Dermis blood vessel endothelial cell (primary cell): ENCODE results near the gene RHAG. TPM values are rescaled to one million over a fixed set of nuclear protein-coding genes. Genes with fewer than 3 reads are reported as not detected.
"Not testable (repeated sequence)": the region's sequence is repeated elsewhere in the genome, so short reads cannot be mapped to it uniquely, and the experiment has no call there.

ENCODE experiments used
- DNase-seq: peaks from one replicate; pipeline ENCODE4 v3.0.0; 2010
- total RNA-seq: library from RNA; depleted of rRNA; stranded (reverse); fragments of >200 nt; gene quantifications from 2 replicates; pipeline ENCODE4 v1.2.3, GENCODE V29; 2014

Gene RHAG
- total RNA-seq, 1 donor from 2014 or later: not detected

DNA sequence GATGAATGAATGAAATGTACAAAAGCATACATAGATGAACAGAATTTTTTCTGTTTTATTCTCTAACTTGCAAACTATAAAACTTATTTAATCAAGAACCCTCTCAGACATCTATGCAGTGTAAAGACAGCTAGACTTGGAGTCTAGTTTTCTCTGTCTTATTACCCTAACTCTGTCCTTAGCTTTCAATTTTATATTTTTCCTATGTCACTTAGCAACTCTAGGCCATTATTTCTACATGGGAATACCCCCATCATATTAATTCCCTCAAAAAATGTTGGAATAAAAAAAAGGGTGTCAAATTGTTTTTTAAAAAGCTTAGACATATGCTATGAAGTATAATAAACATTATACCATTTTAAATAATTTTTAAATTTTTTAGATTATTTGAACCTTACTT is 1.2 kb downstream of the RHAG start:
- DNase-seq: no peak

DNA sequence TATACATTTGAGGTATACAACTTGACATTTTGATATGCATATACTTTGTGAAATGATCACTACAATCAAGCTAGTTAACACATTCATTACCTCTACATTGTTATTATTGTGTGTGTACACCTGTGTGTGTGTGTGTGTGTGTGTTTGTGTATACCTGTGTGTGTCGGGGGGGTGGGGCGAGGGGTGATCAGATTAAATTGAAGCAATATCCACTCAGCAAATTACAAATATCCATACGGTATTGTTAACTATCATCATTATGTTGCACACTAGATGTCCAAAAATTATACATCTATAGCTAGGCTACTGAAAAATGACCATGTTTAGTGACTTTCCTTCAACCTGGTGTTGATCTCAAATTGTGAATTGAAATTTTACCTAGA is 1.8 kb downstream of the RHAG start:
- no peak for DNase-seq

- no peak for DNase-seq
These were observed 2.4 kb downstream of the RHAG start for GRCh38 chr6:49634092-49634835.

GRCh38 chr6:49633541-49633940 is 3.1 kb downstream of the RHAG start:
- no peak for DNase-seq

DNA sequence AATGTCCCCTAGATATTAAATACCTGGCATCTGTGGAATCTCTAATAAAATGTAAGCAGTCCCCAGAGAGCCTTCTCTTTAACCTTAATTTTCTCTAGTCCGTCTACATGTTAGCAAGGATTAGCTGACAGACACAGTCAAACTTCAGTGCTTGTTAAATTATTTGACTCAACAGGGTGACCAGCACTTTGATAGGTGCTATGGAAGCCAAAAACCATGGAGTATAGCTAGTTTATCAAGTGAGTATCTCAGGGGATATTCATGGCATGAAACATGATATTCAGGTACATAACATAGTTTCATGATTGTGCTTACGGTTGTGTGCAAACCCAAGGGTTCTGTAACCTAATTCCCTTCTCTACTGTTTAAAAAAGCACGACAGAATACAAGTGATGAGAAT is 3.9 kb downstream of the RHAG start:
- no peak for DNase-seq

DNA sequence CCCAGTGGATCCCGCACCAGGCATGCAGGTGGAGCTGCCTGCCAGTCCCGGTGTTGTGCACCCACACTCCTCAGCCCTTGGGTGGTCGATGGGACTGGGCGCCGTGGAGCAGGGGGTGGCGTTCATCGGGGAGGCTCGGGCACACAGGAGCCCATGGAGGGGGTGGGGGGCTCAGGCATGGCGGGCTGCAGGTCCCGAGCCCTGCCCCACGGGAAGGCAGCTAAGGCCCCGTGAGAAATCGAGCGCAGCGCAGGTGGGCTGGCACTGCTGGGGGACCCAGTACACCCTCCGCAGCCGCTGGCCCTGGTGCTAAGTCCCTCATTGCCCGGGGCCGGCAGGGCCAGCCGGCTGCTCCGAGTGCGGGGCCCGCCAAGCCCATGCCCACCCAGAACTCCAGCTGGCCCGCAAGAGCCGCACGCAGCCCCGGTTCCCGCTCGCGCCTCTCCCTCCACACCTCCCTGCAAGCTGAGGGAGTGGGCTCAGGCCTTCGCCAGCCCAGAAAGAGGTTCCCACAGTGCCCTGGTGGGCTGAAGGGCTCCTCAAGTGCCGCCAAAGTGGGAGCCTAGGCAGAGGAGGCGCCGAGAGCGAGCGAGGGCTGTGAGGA is 7.1 kb downstream of the RHAG start:
- not testable (repeated sequence) for DNase-seq

GRCh38 chr6:49626811-49627210 is 9.8 kb downstream of the RHAG start:
- no peak for DNase-seq

GRCh38 chr6:49618257-49618656 is 18.4 kb downstream of the RHAG start:
- no peak for DNase-seq

DNA sequence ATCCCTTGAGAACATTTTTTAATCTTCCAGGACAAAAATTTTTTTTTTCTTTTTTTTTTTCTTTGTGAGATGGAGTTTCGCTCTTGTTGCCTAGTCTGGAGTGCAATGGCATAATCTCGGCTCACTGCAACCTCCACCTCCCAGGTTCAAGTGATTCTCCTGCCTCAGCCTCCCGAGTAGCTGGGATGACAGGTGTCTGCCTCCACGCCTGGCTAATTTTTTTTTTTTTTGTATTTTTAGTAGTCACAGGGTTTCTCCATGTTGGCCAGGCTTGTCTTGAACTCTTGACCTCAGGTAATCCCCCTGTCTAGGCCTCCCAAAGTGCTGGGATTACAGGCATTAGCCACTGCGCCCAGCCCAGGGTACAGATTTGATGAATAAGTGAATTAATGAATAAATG is 22.5 kb downstream of the RHAG start:
- not testable (repeated sequence) for DNase-seq

GRCh38 chr6:49609285-49609684 is 27.4 kb downstream of the RHAG start:
- no peak for DNase-seq

DNA sequence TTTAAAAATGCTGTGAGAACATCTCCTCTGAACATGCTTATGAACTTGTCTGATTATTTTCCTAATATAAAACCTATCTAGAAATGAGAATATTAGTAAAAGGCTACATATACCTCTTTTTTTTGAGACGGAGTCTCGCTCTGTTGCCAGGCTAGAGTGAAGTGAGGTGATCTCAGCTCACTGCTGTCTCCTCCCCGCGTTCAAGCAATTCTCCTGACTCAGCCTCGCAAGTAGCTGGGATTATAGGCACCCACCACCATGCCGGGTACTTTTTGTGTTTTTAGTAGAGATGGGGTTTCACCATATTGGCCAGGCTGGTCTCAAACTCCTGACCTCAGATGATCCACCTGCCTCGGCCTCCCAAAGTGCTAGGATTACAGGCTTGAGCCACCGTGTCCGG is 28.4 kb downstream of the RHAG start:
- DNase-seq: not testable (repeated sequence)

GRCh38 chr6:49607391-49607982 is 29.2 kb downstream of the RHAG start:
- DNase-seq: no peak

DNA sequence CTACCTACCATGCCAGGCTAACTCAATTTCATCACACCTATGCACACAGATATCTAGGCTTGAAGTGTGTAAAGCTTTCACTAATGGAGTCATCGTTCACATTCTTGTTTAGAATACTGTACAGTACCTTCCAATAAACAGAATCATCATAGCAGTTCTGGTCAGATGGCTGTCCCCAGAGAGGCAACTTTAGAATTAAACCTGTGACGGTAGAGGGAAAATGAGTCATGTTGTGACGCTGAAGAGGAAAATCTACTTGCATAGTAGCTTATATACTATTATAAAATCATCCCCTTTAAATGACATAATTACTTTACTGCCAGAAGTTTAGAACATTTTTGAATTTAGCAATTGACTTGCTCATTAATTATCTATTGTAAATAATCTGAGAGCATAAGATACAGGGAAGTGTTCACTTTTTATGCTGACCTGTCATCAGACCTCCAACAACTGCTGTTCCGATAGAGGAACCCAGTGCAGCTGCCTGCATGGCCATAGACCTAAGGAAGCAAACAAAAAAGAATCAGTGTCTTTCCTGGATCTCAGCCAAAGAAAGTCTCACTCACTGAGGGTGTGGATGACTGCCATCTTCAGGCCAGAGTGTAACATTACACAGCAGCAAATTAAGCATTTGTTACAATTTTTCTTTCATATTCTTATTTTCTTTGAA is 29.8 kb downstream of the RHAG start:
- peak; percentile 94 for DNase-seq

DNA sequence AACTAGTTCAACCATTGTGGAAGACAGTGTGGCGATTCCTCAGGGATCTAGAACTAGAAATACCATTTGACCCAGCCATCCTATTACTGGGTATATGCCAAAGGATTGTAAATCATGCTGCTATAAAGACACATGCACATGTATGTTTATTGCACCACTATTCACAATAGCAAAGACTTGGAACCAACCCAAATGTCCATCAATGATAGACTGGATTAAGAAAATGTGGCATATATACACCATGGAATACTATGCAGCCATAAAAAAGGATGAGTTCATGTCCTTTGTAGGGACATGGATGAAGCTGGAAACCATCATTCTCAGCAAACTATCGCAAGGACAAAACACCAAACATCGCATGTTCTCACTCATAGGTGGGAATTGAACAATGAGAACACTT is 32.6 kb downstream of the RHAG start:
- not testable (repeated sequence) for DNase-seq

GRCh38 chr6:49587262-49587661 is 49.4 kb downstream of the RHAG start:
- not testable (repeated sequence) for DNase-seq

DNA sequence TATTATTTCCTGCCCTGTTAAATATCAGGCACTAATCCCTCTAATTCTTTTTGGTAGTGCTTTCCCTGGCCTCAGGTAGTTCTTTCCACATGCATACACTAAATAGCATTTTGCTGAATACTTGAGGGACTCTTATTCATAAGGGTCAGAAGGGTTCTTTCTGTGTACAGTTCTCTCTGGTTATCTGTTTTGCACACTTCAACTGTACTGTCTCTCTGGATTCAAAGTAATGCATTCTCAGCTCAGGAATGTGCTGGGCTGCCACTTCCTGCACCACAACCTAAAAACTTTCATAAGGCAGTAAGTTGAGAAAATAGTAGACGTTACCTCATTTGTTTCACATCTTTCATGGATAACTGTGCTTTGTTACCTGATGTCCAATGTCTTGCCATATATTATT is 54.1 kb downstream of the RHAG start:
- no peak for DNase-seq

DNA sequence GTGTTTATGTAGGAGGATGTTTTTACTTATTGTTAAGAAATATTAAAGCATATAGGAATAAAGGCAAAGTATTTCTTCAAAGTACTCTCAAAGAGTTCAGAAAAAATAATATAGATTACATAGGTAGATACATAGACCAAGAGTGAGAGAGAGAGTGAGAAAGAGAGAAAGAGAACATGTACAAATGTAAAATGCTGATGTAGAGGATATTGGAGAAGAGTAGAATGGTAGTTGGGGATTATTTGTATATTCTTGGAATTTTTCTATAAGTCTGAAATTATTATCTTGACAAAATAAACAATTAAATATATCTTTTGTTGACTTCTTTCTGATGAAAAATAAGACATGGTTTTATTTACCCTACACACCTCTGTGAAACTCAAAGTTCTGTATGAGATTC is 57.0 kb downstream of the RHAG start:
- no peak for DNase-seq

DNA sequence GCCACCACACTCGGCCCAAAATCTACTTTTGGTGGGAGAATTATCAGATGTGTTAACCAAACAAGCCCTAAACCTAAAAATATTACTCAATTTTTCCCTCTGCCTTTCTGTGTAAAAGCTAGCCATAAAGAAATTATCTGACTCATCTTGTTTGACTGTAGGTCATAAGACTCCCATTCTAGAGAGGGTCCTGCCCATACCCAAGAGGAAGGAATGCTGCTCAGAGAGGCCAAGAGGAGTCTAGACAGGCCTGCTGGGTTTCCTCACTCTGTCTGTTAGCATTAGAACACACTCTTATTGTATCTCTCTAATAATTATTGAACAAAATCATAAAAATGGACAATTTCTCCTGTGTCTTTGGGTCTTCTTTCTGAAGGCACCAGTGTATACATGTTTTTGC is 60.0 kb downstream of the RHAG start:
- no peak for DNase-seq

- peak; percentile 77 for DNase-seq
These were observed 66.1 kb downstream of the RHAG start for GRCh38 chr6:49570474-49571079.

- DNase-seq: peak; percentile 97
These were observed 70.8 kb downstream of the RHAG start for GRCh38 chr6:49565855-49566254.

GRCh38 chr6:49565261-49565660 is 71.4 kb downstream of the RHAG start:
- DNase-seq: peak; percentile 66

- no peak for DNase-seq
These were observed 72.1 kb downstream of the RHAG start for GRCh38 chr6:49564552-49564951.
